Measurements from ENCODE around the gene DISP2.

Gene DISP2

GRCh38 chr15:40425681-40426080, 67.7 kb downstream of the DISP2 start:
- DNase-seq (ENCODE audit: low read depth, low spot score): no peak

DNA sequence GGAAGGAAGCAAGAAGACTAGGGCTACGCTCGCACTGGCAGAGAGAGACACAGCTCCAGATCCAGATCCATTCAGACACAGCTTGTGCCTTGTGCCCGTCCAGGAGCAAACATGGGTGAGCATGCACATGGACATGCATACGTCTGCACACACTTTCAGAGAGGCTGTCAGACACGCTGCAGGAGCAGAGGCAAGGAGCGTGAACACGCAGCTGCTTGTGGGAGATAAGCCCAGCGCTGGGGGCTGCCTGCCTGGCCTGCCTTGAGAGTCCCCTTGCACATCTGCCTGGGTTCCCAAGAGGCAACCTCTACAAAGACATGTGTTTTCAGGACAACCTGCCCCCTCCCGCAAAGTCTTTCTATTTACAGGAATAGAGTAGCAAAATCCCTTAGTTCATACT, 69.2 kb downstream of the DISP2 start:
- DNase-seq (ENCODE audit: low read depth, low spot score): no peak

DNA sequence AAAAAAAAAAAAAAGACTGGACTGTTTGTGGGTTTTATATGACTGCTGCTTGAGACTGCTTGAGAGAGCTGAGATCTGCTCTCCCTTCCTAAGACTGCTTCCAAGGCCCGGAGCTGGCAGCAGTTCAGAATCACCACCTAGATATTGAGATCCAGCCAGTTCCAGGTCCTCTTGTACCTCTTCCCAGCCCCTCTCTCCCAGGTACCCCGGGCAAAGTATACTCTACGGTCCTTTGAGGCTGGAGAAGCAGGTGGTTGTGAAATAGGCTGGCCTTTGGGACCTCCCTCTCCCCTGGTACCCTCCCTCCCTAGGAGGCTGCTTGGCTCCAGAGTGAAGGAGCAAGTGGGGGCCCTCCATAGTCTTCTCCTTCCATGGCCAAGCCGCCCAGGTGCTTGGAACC, 70.2 kb downstream of the DISP2 start:
- no peak for DNase-seq (ENCODE audit: low read depth, low spot score)
